ENCODE data around the gene SLC18B1. TPM values are rescaled to one million over a fixed set of nuclear protein-coding genes. Genes with fewer than 3 reads are reported as not detected.

Gene SLC18B1
- total and polyA plus RNA-seq, 2 of the 13 experiments (the other 11 are each of a cell fraction or from before 2014, with no cell fraction given), result 11.4 to 13.8 TPM

- BruUV-seq (replicated peaks), result no TSS peak
- H3K9me3 ChIP-seq (ENCODE audit: low read length), result no peaks in the 10 kb centered on the region
- CTCF ChIA-PET (ENCODE audit: low intra/inter-chr PET ratio, low total read pairs), result no interaction called here
- H3K4me2 ChIP-seq (ENCODE audit: low read depth, low read length), result no peak overlapping the region
- H3K36me3 ChIP-seq (replicated peaks in 1 of 2; ENCODE audit: control insufficient read depth in 1 of 2, insufficient read depth in 2 of 2, low read length in 2 of 2), result no peaks in the 10 kb centered on the region
- 38% methylated on average over 4 of the region's 4 CpGs for WGBS (ENCODE audit: low lambda C conversion rate)
- FAIRE-seq (no peak), ATAC-seq (no peak), DNase-seq (ENCODE audit: low spot score) (no peak)
- H4K20me1 ChIP-seq (ENCODE audit: insufficient read depth, low read length), result no peaks in the 10 kb centered on the region
- H3K9ac ChIP-seq (ENCODE audit: insufficient read depth, low read depth, low read length), result no peak overlapping the region
- H3K27me3 ChIP-seq (ENCODE audit: control insufficient read depth in 1 of 2, insufficient read depth in 2 of 2, low read length in 2 of 2), result no peaks in the 10 kb centered on the region
- intact Hi-C loops (cut with micrococcal nuclease; ENCODE audit: unreplicated experiment), result no loop called here
- no peaks in the 10 kb centered on the region for H3K4me1 ChIP-seq (ENCODE audit: insufficient read depth, low read length)
- TF ChIP-seq GATA4 (IDR thresholded peaks at IDR 0.05; ENCODE audit: borderline replicate concordance, low read depth) (no peak), RARG (CRISPR knock-in tag; IDR thresholded peaks at IDR 0.05; ENCODE audit: low read depth) (no peak), ZNF382 (CRISPR knock-in tag; IDR thresholded peaks at IDR 0.05; ENCODE audit: borderline replicate concordance) (no peak), HNRNPUL1 (IDR thresholded peaks at IDR 0.05; ENCODE audit: low read depth, low read length) (no peak), GMEB1 (CRISPR knock-in tag; IDR thresholded peaks at IDR 0.05; ENCODE audit: borderline replicate concordance) (no peak), ZNF282 (IDR thresholded peaks at IDR 0.05; ENCODE audit: partially characterized antibody) (no peak), BCL6 (CRISPR knock-in tag; IDR thresholded peaks at IDR 0.05) (no peak), ZSCAN21 (CRISPR knock-in tag; IDR thresholded peaks at IDR 0.05; ENCODE audit: borderline replicate concordance) (no peak), IKZF1 (IDR thresholded peaks at IDR 0.05) (no peak), NFIC (IDR thresholded peaks at IDR 0.05; ENCODE audit: low read length) (no peak), DMTF1 (CRISPR knock-in tag; IDR thresholded peaks at IDR 0.05) (no peak), THAP11 (CRISPR knock-in tag; IDR thresholded peaks at IDR 0.05) (no peak), GLI4 (CRISPR knock-in tag; IDR thresholded peaks at IDR 0.05; ENCODE audit: borderline replicate concordance) (no peak), ASH2L (IDR thresholded peaks at IDR 0.05; ENCODE audit: insufficient read length, low read depth, low read length) (no peak), KAT8 (CRISPR knock-in tag; IDR thresholded peaks at IDR 0.05) (no peak), ZNF644 (CRISPR knock-in tag; IDR thresholded peaks at IDR 0.05; ENCODE audit: low read depth) (no peak), TEAD3 (CRISPR knock-in tag; optimal IDR thresholded peaks at IDR 0.05; ENCODE audit: borderline replicate concordance) (no peak)
- TF ChIP-seq, protein P1, sequence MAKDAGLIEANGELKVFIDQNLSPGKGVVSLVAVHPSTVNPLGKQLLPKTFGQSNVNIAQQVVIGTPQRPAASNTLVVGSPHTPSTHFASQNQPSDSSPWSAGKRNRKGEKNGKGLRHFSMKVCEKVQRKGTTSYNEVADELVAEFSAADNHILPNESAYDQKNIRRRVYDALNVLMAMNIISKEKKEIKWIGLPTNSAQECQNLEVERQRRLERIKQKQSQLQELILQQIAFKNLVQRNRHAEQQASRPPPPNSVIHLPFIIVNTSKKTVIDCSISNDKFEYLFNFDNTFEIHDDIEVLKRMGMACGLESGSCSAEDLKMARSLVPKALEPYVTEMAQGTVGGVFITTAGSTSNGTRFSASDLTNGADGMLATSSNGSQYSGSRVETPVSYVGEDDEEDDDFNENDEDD (CRISPR knock-in tag; IDR thresholded peaks at IDR 0.05; ENCODE audit: borderline replicate concordance), result no peak
- H3K4me3 ChIP-seq (replicated peaks in 1 of 3; ENCODE audit: insufficient read depth in 1 of 3, low read depth in 2 of 3, low read length in 3 of 3), result no peak overlapping the region
- H3K27ac ChIP-seq (ENCODE audit: extremely low read length, insufficient read depth, low read length), result no peak overlapping the region
- POLR2A ChIA-PET, result no interaction called here
- no peaks in the 10 kb centered on the region for H3K79me2 ChIP-seq (ENCODE audit: insufficient read depth, low read length)
- no peak overlapping the region for H2AFZ ChIP-seq (ENCODE audit: low read length)
- in situ Hi-C loops (cut with HindIII; ENCODE audit: extremely low pct_ligation_motif_present, low pct_unique_long_range_greater_than_20kb), result no loop called here
Observed at GRCh38 chr6:132742495-132742894, 55.9 kb downstream of the SLC18B1 start.

Data from HepG2 (cell line).